Measurements from ENCODE around the gene PCCA.
"Not testable (repeated sequence)": the region's sequence is repeated elsewhere in the genome, so short reads cannot be mapped to it uniquely, and the experiment has no call there.

Gene PCCA

DNA sequence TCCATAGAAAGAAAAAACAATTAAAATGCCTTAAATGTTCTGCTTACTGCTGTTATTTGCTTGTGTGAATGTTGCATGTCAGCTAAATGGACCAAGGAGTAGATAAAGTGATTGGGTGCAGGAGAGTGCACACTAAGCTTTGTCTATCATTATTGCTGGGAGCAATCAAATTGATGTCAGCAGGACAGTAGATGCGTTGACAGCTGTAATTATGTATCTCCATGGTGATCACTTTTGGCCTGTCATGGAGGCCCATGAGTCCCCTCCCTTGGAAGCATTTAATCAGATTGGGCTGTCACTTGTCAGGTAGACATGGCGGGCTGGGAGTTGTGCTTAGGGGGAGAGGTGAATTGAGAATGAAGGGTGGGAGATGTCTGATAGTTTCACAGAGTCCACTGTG lies 215.3 kb downstream of the PCCA start:
- DNase-seq (ENCODE audit: low read depth), result no peak
- H3K4me3 ChIP-seq (replicated peaks; ENCODE audit: low read depth, low read length), result no peak overlapping the region
- TF ChIP-seq, protein P1, sequence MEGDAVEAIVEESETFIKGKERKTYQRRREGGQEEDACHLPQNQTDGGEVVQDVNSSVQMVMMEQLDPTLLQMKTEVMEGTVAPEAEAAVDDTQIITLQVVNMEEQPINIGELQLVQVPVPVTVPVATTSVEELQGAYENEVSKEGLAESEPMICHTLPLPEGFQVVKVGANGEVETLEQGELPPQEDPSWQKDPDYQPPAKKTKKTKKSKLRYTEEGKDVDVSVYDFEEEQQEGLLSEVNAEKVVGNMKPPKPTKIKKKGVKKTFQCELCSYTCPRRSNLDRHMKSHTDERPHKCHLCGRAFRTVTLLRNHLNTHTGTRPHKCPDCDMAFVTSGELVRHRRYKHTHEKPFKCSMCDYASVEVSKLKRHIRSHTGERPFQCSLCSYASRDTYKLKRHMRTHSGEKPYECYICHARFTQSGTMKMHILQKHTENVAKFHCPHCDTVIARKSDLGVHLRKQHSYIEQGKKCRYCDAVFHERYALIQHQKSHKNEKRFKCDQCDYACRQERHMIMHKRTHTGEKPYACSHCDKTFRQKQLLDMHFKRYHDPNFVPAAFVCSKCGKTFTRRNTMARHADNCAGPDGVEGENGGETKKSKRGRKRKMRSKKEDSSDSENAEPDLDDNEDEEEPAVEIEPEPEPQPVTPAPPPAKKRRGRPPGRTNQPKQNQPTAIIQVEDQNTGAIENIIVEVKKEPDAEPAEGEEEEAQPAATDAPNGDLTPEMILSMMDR (IDR thresholded peaks at IDR 0.05; ENCODE audit: low read length, missing control alignments), result no peak

DNA sequence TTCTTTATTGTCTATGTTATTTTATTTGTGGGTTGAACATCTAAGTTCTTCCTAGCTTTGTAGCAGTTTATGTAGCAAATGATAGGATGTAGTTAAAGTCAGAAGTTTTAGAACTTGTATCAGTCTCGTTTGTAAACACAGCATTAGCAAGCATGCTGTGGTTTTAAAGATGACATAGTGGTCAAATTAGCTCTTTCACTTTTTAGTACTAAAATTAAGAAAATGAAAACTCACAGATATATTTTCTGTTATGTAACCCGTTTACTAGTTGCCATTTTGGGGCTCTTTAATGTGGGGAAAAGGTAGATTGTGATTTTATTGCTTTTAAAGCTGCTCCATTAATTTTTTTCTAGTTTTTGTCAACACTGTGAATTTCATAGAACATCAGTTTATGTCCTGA lies 216.5 kb downstream of the PCCA start:
- TF ChIP-seq, protein P1 (IDR thresholded peaks at IDR 0.05; ENCODE audit: low read length, missing control alignments), result no peak
- no peak overlapping the region for H3K4me3 ChIP-seq (replicated peaks; ENCODE audit: low read depth, low read length)
- DNase-seq (ENCODE audit: low read depth), result no peak

DNA sequence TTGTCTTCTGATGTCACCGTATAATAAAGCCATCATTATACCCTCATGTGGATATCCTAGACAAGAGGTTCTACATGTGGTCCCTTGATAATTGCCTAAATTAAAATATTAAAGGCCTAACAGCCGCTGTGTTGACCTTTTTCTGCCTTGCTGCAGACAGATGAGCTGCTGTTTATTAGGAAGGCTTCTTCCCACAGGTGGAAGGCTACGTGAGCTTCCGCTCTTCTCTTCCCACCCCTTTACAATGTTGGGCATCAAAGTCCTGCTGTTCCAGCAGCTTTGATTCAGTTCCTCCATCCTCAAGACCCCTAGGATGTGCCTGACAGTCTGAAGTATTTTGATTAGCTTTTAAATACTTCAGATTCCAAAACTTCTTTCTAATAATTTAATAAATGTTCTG lies 217.1 kb downstream of the PCCA start:
- TF ChIP-seq, protein P1 (IDR thresholded peaks at IDR 0.05; ENCODE audit: low read length, missing control alignments), result no peak
- no peak for DNase-seq (ENCODE audit: low read depth)
- H3K4me3 ChIP-seq (replicated peaks; ENCODE audit: low read depth, low read length), result no peak overlapping the region

DNA sequence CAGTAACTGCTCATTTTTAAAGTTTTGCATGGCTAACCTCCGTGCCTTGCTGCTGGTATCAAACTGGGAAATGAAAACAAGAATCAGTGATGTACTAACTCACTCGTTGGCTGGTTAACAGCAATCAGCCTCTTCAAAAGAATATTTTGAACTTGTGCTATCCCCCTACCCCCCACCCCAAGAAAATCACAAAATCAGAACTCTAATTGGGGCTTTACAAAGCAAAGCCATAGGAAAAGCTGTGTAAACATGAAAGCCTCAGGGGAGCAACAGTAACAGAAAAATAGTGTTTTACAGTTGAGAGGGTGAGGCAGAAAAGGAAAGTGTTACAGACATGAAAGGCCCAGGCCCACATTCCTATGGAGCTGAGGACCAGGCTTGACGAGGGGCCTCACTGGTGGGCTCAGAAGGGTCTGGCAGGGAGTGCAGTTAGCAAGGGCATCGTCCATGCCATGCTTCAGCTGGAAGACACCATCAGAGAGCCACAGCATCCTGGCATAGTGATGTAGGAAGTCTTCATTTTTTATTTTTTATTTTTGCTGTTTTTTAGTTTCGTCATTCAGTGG lies 217.6 kb downstream of the PCCA start:
- no peak for DNase-seq (ENCODE audit: low read depth)
- no peak overlapping the region for H3K4me3 ChIP-seq (replicated peaks; ENCODE audit: low read depth, low read length)
- TF ChIP-seq, protein P1 (IDR thresholded peaks at IDR 0.05; ENCODE audit: low read length, missing control alignments), result no peak

DNA sequence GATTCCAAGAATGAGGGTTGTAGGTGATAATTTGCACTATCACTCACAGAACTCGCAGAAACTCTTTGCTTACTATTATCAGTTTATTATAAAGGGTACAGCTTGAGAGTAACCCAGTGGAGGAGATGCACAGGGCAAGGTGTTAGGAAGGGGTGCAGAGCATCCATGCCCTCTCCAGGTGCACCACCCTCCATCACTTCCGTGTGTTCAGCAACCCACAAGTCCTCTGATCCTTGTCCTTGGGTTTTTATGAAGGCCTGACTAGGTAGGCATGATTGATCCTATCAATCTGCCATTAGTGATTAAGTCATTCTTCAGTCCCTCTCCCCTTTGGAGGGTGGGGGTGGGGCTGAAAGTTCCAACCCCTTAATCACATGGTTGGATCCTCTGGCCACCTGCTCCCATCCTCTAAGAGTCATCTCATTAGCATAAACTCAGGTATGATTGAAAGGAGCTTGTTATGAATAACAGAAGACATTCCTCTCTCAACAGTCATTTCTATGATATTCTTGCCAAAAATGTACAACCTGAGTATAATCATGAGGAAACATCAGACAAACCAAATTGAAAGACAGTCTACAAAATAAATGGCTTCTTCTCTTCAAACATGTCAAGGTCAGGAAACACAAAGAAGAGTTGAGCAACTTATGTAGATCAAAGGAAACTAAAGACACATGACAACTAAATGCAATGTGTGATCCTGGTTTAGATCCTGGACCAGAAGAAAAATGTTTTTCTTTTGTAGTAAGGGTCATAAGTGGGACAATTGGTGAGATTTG lies 225.4 kb downstream of the PCCA start:
- DNase-seq (ENCODE audit: low read depth), result peak; percentile 5
- H3K4me3 ChIP-seq (replicated peaks; ENCODE audit: low read depth, low read length), result no peak overlapping the region
- TF ChIP-seq, protein P1 (IDR thresholded peaks at IDR 0.05; ENCODE audit: low read length, missing control alignments), result no peak

DNA sequence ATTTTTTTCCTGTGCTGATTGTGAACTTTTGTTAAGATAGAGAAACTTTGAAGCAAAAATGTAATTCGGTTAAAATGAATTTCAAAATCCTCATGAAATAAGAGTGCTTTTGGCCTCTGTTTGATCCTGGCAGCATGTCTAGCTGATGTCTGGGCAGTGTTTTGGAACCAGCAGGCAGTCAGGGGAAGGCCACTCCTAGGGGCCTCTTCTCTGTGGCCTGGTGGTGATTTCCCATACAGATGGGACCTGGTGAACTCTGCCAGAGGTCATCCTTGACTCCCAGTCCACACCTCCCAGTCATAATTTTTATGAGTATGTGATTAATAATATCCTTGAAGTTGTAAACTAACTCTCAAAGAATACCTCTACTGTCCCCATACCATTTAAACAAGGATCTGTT lies 226.6 kb downstream of the PCCA start:
- TF ChIP-seq, protein P1 (IDR thresholded peaks at IDR 0.05; ENCODE audit: low read length, missing control alignments), result no peak
- DNase-seq (ENCODE audit: low read depth), result no peak
- no peak overlapping the region for H3K4me3 ChIP-seq (replicated peaks; ENCODE audit: low read depth, low read length)

DNA sequence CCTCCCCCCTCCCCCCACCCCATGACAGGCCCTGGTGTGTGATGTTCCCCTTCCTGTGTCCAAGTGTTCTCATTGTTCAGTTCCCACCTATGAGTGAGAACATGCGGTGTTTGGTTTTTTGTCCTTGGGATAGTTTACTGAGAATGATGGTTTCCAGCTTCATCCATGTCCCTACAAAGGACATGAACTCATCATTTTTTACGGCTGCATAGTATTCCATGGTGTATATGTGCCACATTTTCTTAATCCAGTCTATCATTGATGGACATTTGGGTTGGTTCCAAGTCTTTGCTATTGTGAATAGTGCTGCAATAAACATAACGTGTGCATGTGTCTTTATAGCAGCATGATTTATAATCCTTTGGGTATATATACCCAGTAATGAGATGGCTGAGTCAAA lies 229.6 kb downstream of the PCCA start:
- not testable (repeated sequence) for H3K4me3 ChIP-seq (replicated peaks; ENCODE audit: low read depth, low read length); DNase-seq (ENCODE audit: low read depth)

Measured in fibroblast of pulmonary artery (primary cell).